HepG2 (cell line): ENCODE measurements around the gene COL9A3. TPM values are rescaled to one million over a fixed set of nuclear protein-coding genes. Genes with fewer than 3 reads are reported as not detected.

ENCODE experiments used
- BRCA1 ChIP-seq: sonication (generic); formaldehyde crosslinking; IDR thresholded peaks from 2 replicates; pipeline ENCODE4 v1.4.0; 2020; ENCODE audit warnings: missing genetic modification reagents
- DZIP1 ChIP-seq: sonication (generic); formaldehyde crosslinking; IDR thresholded peaks from 2 replicates; pipeline ENCODE4 v1.5.0; 2020; ENCODE audit warnings: mild to moderate bottlenecking, missing genetic modification reagents
- FOXJ3 ChIP-seq: sonication (generic); formaldehyde crosslinking; IDR thresholded peaks from 2 replicates; pipeline ENCODE4 v1.4.0; 2020; ENCODE audit warnings: missing genetic modification reagents, mild to moderate bottlenecking, borderline replicate concordance
- GATAD2A ChIP-seq: IDR thresholded peaks from 2 replicates; pipeline ENCODE4 v1.6.1; 2016
- KLF9 ChIP-seq: IDR thresholded peaks from 2 replicates; pipeline ENCODE4 v1.6.1; 2016; ENCODE audit warnings: low read depth
- MAF1 ChIP-seq: sonication (generic); formaldehyde crosslinking; IDR thresholded peaks from 2 replicates; pipeline ENCODE4 v1.5.0; 2020; ENCODE audit warnings: missing genetic modification reagents, borderline replicate concordance
- MED13 ChIP-seq: sonication (generic); formaldehyde crosslinking; IDR thresholded peaks from 2 replicates; pipeline ENCODE4 v1.5.0; 2020; ENCODE audit warnings: missing genetic modification reagents
- MED8 ChIP-seq: sonication (generic); formaldehyde crosslinking; IDR thresholded peaks from 2 replicates; pipeline ENCODE4 v1.8.1; 2023; ENCODE audit warnings: mild to moderate bottlenecking, missing genetic modification reagents; ENCODE audit not compliant: insufficient replicate concordance
- NCOR1 ChIP-seq: fragments of 200-600 bp; sonication (generic); IDR thresholded peaks from 2 replicates; pipeline ENCODE4 v1.7.0; 2017; ENCODE audit warnings: antibody characterized with exemption, low read length, borderline replicate concordance
- PRMT3 ChIP-seq: sonication (generic); formaldehyde crosslinking; IDR thresholded peaks from 2 replicates; pipeline ENCODE4 v1.8.1; 2022; ENCODE audit warnings: low read depth, mild to moderate bottlenecking, moderate library complexity, missing genetic modification reagents, borderline replicate concordance
- REXO4 ChIP-seq: sonication (generic); formaldehyde crosslinking; IDR thresholded peaks from 2 replicates; pipeline ENCODE4 v1.8.0; 2022; ENCODE audit warnings: missing genetic modification reagents, mild to moderate bottlenecking, borderline replicate concordance
- SCMH1 ChIP-seq: sonication (generic); formaldehyde crosslinking; IDR thresholded peaks from 2 replicates; pipeline ENCODE4 v1.9.0; 2021; ENCODE audit warnings: missing genetic modification reagents, mild to moderate bottlenecking, borderline replicate concordance
- TFDP1 ChIP-seq: IDR thresholded peaks from 2 replicates; pipeline ENCODE4 v1.6.1; 2016; ENCODE audit warnings: missing compliant biosample characterization, missing genetic modification reagents, borderline replicate concordance
- TMF1 ChIP-seq: sonication (generic); formaldehyde crosslinking; IDR thresholded peaks from 2 replicates; pipeline ENCODE4 v1.8.1; 2022; ENCODE audit warnings: low read depth, missing genetic modification reagents
- ZNF160 ChIP-seq: sonication (generic); formaldehyde crosslinking; IDR thresholded peaks from 2 replicates; pipeline ENCODE4 v1.8.0; 2022; ENCODE audit warnings: mild to moderate bottlenecking, inconsistent platforms, missing genetic modification reagents
- ZNF547 ChIP-seq: sonication (generic); formaldehyde crosslinking; IDR thresholded peaks from 2 replicates; pipeline ENCODE4 v1.5.1; 2020; ENCODE audit warnings: mild to moderate bottlenecking, missing genetic modification reagents
- ZNF550 ChIP-seq: sonication (generic); formaldehyde crosslinking; IDR thresholded peaks from 2 replicates; pipeline ENCODE4 v1.4.0; 2020; ENCODE audit warnings: mild to moderate bottlenecking, missing genetic modification reagents, borderline replicate concordance
- ZNF615 ChIP-seq: sonication (generic); formaldehyde crosslinking; IDR thresholded peaks from 2 replicates; pipeline ENCODE4 v1.5.0; 2020; ENCODE audit warnings: mild to moderate bottlenecking, missing genetic modification reagents, borderline replicate concordance
- ZNF713 ChIP-seq: sonication (generic); formaldehyde crosslinking; IDR thresholded peaks from 2 replicates; pipeline ENCODE4 v1.4.0; 2020; ENCODE audit warnings: mild to moderate bottlenecking, missing genetic modification reagents
- ZNF775 ChIP-seq: sonication (generic); formaldehyde crosslinking; IDR thresholded peaks from 2 replicates; pipeline ENCODE4 v1.4.0; 2020; ENCODE audit warnings: missing genetic modification reagents, mild to moderate bottlenecking, moderate library complexity, borderline replicate concordance
- ZSCAN9 ChIP-seq: IDR thresholded peaks from 2 replicates; pipeline ENCODE4 v1.6.1; 2016; ENCODE audit warnings: borderline replicate concordance
- polyA plus RNA-seq, 8 experiments: library from polyadenylated mRNA; depleted of rRNA in 3 of 8; stranded (reverse) in 7 of 8; unstranded in 1 of 8; fragments of >200 nt; fragmentation: Illumina TruSeq in 4 of 8; extraction: Trizol in 4 of 8; gene quantifications; 2 replicates each; pipeline versions ENCODE4 v1.2.1 to v1.2.3, GENCODE V29; 2011 to 2016; ENCODE audit warnings: low read depth in 4 of 8, missing spikeins in 1 of 8, mixed read lengths in 1 of 8; ENCODE audit not compliant: insufficient read depth in 1 of 8
- total RNA-seq, 5 experiments: library from RNA; depleted of rRNA; stranded (reverse); fragments of >200 nt; fragmentation: Illumina TruSeq; extraction: Trizol; gene quantifications; 2 replicates each; pipeline ENCODE4 v1.2.3, GENCODE V29; 2016; ENCODE audit warnings: low read depth in 1 of 5
- TF ChIP-seq, protein P1 (sequence below): sonication (generic); formaldehyde crosslinking; IDR thresholded peaks from 2 replicates; pipeline ENCODE4 v1.5.1; 2020; ENCODE audit warnings: missing genetic modification reagents, mild to moderate bottlenecking, borderline replicate concordance
- TF ChIP-seq, protein P2 (sequence below): IDR thresholded peaks from 2 replicates; pipeline ENCODE4 v1.6.1; 2016; ENCODE audit warnings: low read depth, control low read depth
- TF ChIP-seq, protein P3 (sequence below): sonication (generic); formaldehyde crosslinking; IDR thresholded peaks from 2 replicates; pipeline ENCODE4 v1.8.1; 2023; ENCODE audit warnings: missing genetic modification reagents, inconsistent platforms, borderline replicate concordance

The COL9A3 gene
- total and polyA plus RNA-seq, 2 of the 13 experiments (the other 11 are each of a cell fraction or from before 2014, with no cell fraction given): 155 to 204 TPM

- no peak for TF ChIP-seq DZIP1
- TF ChIP-seq, protein P1, sequence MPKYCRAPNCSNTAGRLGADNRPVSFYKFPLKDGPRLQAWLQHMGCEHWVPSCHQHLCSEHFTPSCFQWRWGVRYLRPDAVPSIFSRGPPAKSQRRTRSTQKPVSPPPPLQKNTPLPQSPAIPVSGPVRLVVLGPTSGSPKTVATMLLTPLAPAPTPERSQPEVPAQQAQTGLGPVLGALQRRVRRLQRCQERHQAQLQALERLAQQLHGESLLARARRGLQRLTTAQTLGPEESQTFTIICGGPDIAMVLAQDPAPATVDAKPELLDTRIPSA (CRISPR knock-in tag): no peak
- no peak for TF ChIP-seq ZNF713
- no peak for TF ChIP-seq ZSCAN9 (CRISPR knock-in tag)
- TF ChIP-seq MED13 (CRISPR knock-in tag): no peak
- TF ChIP-seq MAF1 (CRISPR knock-in tag): no peak
- no peak for TF ChIP-seq KLF9 (CRISPR knock-in tag)
- TF ChIP-seq ZNF615 (CRISPR knock-in tag): no peak
- no peak for TF ChIP-seq TMF1 (CRISPR knock-in tag)
- no peak for TF ChIP-seq SCMH1 (CRISPR knock-in tag)
- TF ChIP-seq ZNF160 (CRISPR knock-in tag): no peak
- TF ChIP-seq ZNF550 (CRISPR knock-in tag): no peak
- no peak for TF ChIP-seq ZNF547 (CRISPR knock-in tag)
- no peak for TF ChIP-seq REXO4 (CRISPR knock-in tag)
- TF ChIP-seq, protein P2, sequence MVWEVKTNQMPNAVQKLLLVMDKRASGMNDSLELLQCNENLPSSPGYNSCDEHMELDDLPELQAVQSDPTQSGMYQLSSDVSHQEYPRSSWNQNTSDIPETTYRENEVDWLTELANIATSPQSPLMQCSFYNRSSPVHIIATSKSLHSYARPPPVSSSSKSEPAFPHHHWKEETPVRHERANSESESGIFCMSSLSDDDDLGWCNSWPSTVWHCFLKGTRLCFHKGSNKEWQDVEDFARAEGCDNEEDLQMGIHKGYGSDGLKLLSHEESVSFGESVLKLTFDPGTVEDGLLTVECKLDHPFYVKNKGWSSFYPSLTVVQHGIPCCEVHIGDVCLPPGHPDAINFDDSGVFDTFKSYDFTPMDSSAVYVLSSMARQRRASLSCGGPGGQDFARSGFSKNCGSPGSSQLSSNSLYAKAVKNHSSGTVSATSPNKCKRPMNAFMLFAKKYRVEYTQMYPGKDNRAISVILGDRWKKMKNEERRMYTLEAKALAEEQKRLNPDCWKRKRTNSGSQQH (CRISPR knock-in tag): 0 out of 2 replicates have a peak, but pooled peaks have one; percentile 61
- no peak for TF ChIP-seq TFDP1 (CRISPR knock-in tag)
- TF ChIP-seq PRMT3 (CRISPR knock-in tag): no peak
- TF ChIP-seq ZNF775: no peak
- TF ChIP-seq, protein P3, sequence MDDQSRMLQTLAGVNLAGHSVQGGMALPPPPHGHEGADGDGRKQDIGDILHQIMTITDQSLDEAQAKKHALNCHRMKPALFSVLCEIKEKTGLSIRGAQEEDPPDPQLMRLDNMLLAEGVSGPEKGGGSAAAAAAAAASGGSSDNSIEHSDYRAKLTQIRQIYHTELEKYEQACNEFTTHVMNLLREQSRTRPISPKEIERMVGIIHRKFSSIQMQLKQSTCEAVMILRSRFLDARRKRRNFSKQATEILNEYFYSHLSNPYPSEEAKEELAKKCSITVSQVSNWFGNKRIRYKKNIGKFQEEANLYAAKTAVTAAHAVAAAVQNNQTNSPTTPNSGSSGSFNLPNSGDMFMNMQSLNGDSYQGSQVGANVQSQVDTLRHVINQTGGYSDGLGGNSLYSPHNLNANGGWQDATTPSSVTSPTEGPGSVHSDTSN: no peak
- TF ChIP-seq NCOR1: no peak
- TF ChIP-seq FOXJ3 (CRISPR knock-in tag): no peak
- TF ChIP-seq MED8 (CRISPR knock-in tag): no peak
- TF ChIP-seq GATAD2A (CRISPR knock-in tag): peak; percentile 66
- TF ChIP-seq BRCA1 (CRISPR knock-in tag): no peak
These were observed 55.5 kb downstream of the COL9A3 start (continued) for GRCh38 chr20:62872184-62872847.
